Glutamatergic neuron (in vitro differentiated cells): ENCODE measurements around the gene ACSL5. TPM values are rescaled to one million over a fixed set of nuclear protein-coding genes. Genes with fewer than 3 reads are reported as not detected.
"Not testable (repeated sequence)": the region's sequence is repeated elsewhere in the genome, so short reads cannot be mapped to it uniquely, and the experiment has no call there.

Experiments used
- DNase-seq: peaks from one replicate; pipeline ENCODE4 v3.0.0; 2022
- H3K27ac Mint-ChIP-seq: one replicate; pipeline ENCODE4 v1.8.0; 2020; ENCODE audit warnings: mild to moderate bottlenecking, mixed read lengths, inconsistent platforms; ENCODE audit not compliant: unreplicated experiment
- H3K27me3 Mint-ChIP-seq: one replicate; pipeline ENCODE4 v1.8.0; 2020; ENCODE audit warnings: mild to moderate bottlenecking, moderate library complexity, mixed read lengths, inconsistent platforms; ENCODE audit not compliant: unreplicated experiment
- H3K36me3 Mint-ChIP-seq: one replicate; pipeline ENCODE4 v1.8.0; 2020; ENCODE audit warnings: mild to moderate bottlenecking, mixed read lengths, inconsistent platforms; ENCODE audit not compliant: unreplicated experiment
- H3K4me1 Mint-ChIP-seq: one replicate; pipeline ENCODE4 v1.8.0; 2020; ENCODE audit warnings: mild to moderate bottlenecking, low read depth, mixed read lengths, inconsistent platforms; ENCODE audit not compliant: unreplicated experiment
- H3K4me3 Mint-ChIP-seq: one replicate; pipeline ENCODE4 v1.8.0; 2020; ENCODE audit warnings: mild to moderate bottlenecking, mixed read lengths, inconsistent platforms; ENCODE audit not compliant: unreplicated experiment
- H3K9me3 Mint-ChIP-seq: one replicate; pipeline ENCODE4 v1.8.0; 2020; ENCODE audit warnings: mild to moderate bottlenecking, moderate library complexity, mixed read lengths, inconsistent platforms; ENCODE audit not compliant: unreplicated experiment
- CTCF ChIP-seq: fragments of 200-600 bp; sonication (generic); IDR thresholded peaks from one replicate; pipeline ENCODE4 v1.5.0; 2021; ENCODE audit not compliant: partially characterized antibody, unreplicated experiment
- total RNA-seq: library from RNA; stranded (reverse); fragmentation: NEBNext Ultra II Directional; extraction: Animal tissue kit (Norgen Biotek cat#: 25700); gene quantifications from one replicate; pipeline ENCODE4 v1.2.1, GENCODE V29; 2021; ENCODE audit not compliant: unreplicated experiment

The ACSL5 gene
- total RNA-seq, 1 donor from 2014 or later, result not detected

- H3K27me3 Mint-ChIP-seq, result no peaks in the 10 kb centered on the region
- no peaks in the 10 kb centered on the region for H3K36me3 Mint-ChIP-seq
- peaks cover 1% of the 10 kb centered on the region for H3K4me1 Mint-ChIP-seq
- H3K9me3 Mint-ChIP-seq, result peaks cover 4% of the 10 kb centered on the region
- DNase-seq, result no peak
- H3K4me3 Mint-ChIP-seq, result no peak overlapping the region
- no peak for TF ChIP-seq CTCF
- no peak overlapping the region for H3K27ac Mint-ChIP-seq
Measured at GRCh38 chr10:112369495-112370423, 4.2 kb upstream of the ACSL5 start.

- H3K36me3 Mint-ChIP-seq, result no peaks in the 10 kb centered on the region
Measured at GRCh38 chr10:112370424-112370819, 3.5 kb upstream of the ACSL5 start.

GRCh38 chr10:112371326-112371725 is 2.6 kb upstream of the ACSL5 start:
- not testable (repeated sequence) for H3K36me3 Mint-ChIP-seq, H3K27ac Mint-ChIP-seq, H3K27me3 Mint-ChIP-seq, H3K4me1 Mint-ChIP-seq, H3K4me3 Mint-ChIP-seq, DNase-seq, H3K9me3 Mint-ChIP-seq

More at GRCh38 chr10:112370424-112370819, 3.5 kb upstream of the ACSL5 start:
- no peak for TF ChIP-seq CTCF
- Mint-ChIP-seq H3K4me3 (no peak overlapping the region), H3K27me3 (no peaks in the 10 kb centered on the region), H3K9me3 (peaks cover 4% of the 10 kb centered on the region), H3K27ac (no peak overlapping the region), H3K4me1 (peaks cover 1% of the 10 kb centered on the region)
- DNase-seq, result no peak

- H3K27ac Mint-ChIP-seq, H3K27me3 Mint-ChIP-seq, H3K4me1 Mint-ChIP-seq, H3K4me3 Mint-ChIP-seq, DNase-seq, H3K9me3 Mint-ChIP-seq, H3K36me3 Mint-ChIP-seq: not testable (repeated sequence)
Measured at GRCh38 chr10:112372182-112372810, 1.6 kb upstream of the ACSL5 start.

GRCh38 chr10:112374724-112375541 is 1.0 kb downstream of the ACSL5 start:
- no peaks in the 10 kb centered on the region for H3K4me1 Mint-ChIP-seq
- no peak overlapping the region for H3K27ac Mint-ChIP-seq
- no peaks in the 10 kb centered on the region for H3K36me3 Mint-ChIP-seq
- no peaks in the 10 kb centered on the region for H3K27me3 Mint-ChIP-seq
- no peak overlapping the region for H3K4me3 Mint-ChIP-seq
- DNase-seq, result no peak
- H3K9me3 Mint-ChIP-seq, result peaks cover 4% of the 10 kb centered on the region
- TF ChIP-seq CTCF, result no peak
